Measurements from ENCODE around the gene DSC2. TPM values are rescaled to one million over a fixed set of nuclear protein-coding genes. Genes with fewer than 3 reads are reported as not detected.

DSC2 gene
- total and polyA plus RNA-seq, 2 of the 8 experiments (the other 6 are each of a cell fraction or from before 2014, with no cell fraction given) = 4.6 to 39.7 TPM

- Histone ChIP-seq H3K4me2 (ENCODE audit: insufficient read depth in 1 of 2, low read depth in 2 of 2, low read length in 2 of 2) (peak overlapping the region; percentile 63 to 74), H4K8ac (ENCODE audit: extremely low read depth, insufficient read depth, low read length) (peak overlapping the region; percentile 99; the same call in 1 of the 2 replicates), H3K27ac (ENCODE audit: low read depth, low read length) (peak overlapping the region; percentile 90), H3K56ac (replicated peaks; ENCODE audit: insufficient read length, low read depth, low read length) (peak overlapping the region; percentile 75), H3K9me3 (ENCODE audit: insufficient read depth in 2 of 2, low read depth in 1 of 2, low read length in 1 of 2) (no peaks in the 10 kb centered on the region), H3K4ac (replicated peaks; ENCODE audit: insufficient read length, low read depth, low read length) (no peak overlapping the region), H3K4me1 (replicated peaks in 1 of 4; ENCODE audit: control insufficient read depth in 3 of 4, insufficient read depth in 4 of 4, low read length in 3 of 4) (peaks cover 0 to 10% (median 6%) of the 10 kb centered on the region in 4 experiments; a peak in 5 of 7 replicates), H3K27me3 (replicated peaks in 1 of 4; ENCODE audit: control insufficient read depth in 3 of 4, extremely low read depth in 1 of 4, insufficient read depth in 3 of 4, low read length in 3 of 4) (no peaks in the 10 kb centered on the region), H4K20me1 (replicated peaks in 1 of 2; ENCODE audit: control insufficient read depth in 1 of 2, insufficient read depth in 2 of 2, low read length in 2 of 2) (peaks cover 0 to 2% of the 10 kb centered on the region in 2 experiments), H2BK12ac (ENCODE audit: low read depth, low read length) (peak overlapping the region; percentile 84; the same call in 1 of the 2 replicates), H4K91ac (replicated peaks; ENCODE audit: insufficient read length, low read length) (peak overlapping the region; percentile 97), H3K23ac (ENCODE audit: insufficient read length) (no peak overlapping the region), H2BK15ac (ENCODE audit: low read length) (no peak overlapping the region), H3K23me2 (ENCODE audit: low read depth, low read length) (peaks cover 3% of the 10 kb centered on the region; the same call in 1 of the 2 replicates), H3K9ac (replicated peaks in 1 of 4; ENCODE audit: extremely low read depth in 1 of 4, low read depth in 3 of 4, low read length in 3 of 4) (peak overlapping the region; percentile 80 to 95 (median 82)), H3K14ac (ENCODE audit: insufficient read length) (no peak overlapping the region), H3K79me2 (ENCODE audit: control insufficient read depth in 1 of 2, insufficient read depth in 2 of 2, low read length in 2 of 2) (peaks cover 3 to 41% of the 10 kb centered on the region in 2 experiments; a peak in 3 of 4 replicates), H2BK5ac (ENCODE audit: low read depth, low read length) (peak overlapping the region; percentile 88), H2AFZ (ENCODE audit: low read length) (no peak overlapping the region; the same call in 1 of the 2 replicates), H4K5ac (ENCODE audit: insufficient read length, low read depth, low read length) (peak overlapping the region; percentile 90), H3K79me1 (ENCODE audit: low read depth, low read length) (peaks cover 5% of the 10 kb centered on the region; the same call in 1 of the 2 replicates), H3K18ac (ENCODE audit: extremely low read depth, low read length) (peak overlapping the region; percentile 92), H3K4me3 (ENCODE audit: extremely low read depth in 1 of 4, insufficient read depth in 2 of 4, low read depth in 3 of 4, low read length in 4 of 4) (peak overlapping the region; percentile 76 to 97 (median 84)), H3K36me3 (ENCODE audit: control insufficient read depth in 2 of 4, insufficient read depth in 4 of 4, low read length in 3 of 4) (no peaks in the 10 kb centered on the region), H2AK5ac (ENCODE audit: low read depth, low read length) (no peak overlapping the region), H2BK20ac (ENCODE audit: low read length) (no peak overlapping the region), H2BK120ac (replicated peaks; ENCODE audit: low read depth, low read length) (no peak overlapping the region)
- POLR2A ChIA-PET (ENCODE audit: partially characterized antibody) = interaction anchor here (1.1 to 2.6 kb wide), 7 partner anchors 11 to 396 kb away, joined by 3 to 13 read pairs (median 5); partner anchors contain the start of gene DSG2
- DNase-seq (ENCODE audit: low read depth in 1 of 2, low spot score in 2 of 2) (peak in 1 of 2 experiments; percentile 87), FAIRE-seq (no peak)
- CTCF ChIA-PET (ENCODE audit: partially characterized antibody) = interaction anchor here (0.7 kb wide), 1 partner anchor 9 kb away, joined by 3 read pairs; no protein-coding TSS in a partner anchor
- WGBS, 2 experiments (ENCODE audit: extremely low coverage in 1 of 2, insufficient coverage in 1 of 2, insufficient read length in 1 of 2, insufficient replicate concordance in 2 of 2, low coverage in 1 of 2, low lambda C conversion rate in 2 of 2, missing lambda C conversion rate in 1 of 2) = 1% methylated on average over 32 of the region's 72 CpGs; no CpG with 5 or more reads in 1 of the 2 experiments
- no peak for TF ChIP-seq SP2 (IDR thresholded peaks at IDR 0.05; ENCODE audit: low read length)
- peak; percentile 67 to 70 for TF ChIP-seq POLR2A (IDR thresholded peaks at IDR 0.05; ENCODE audit: control extremely low read depth in 1 of 2, low read depth in 2 of 2, low read length in 2 of 2)
- no peak for TF ChIP-seq TCF12 (IDR thresholded peaks at IDR 0.05; ENCODE audit: low read depth, low read length)
- TF ChIP-seq CTCF (IDR thresholded peaks at IDR 0.05; ENCODE audit: control extremely low read depth in 1 of 3, insufficient read depth in 1 of 3, low read depth in 1 of 3, low read length in 3 of 3) = peak in 2 of 3 experiments; percentile 16 to 23; a peak in 2 of 4 replicates
- TF ChIP-seq HDAC2 (IDR thresholded peaks at IDR 0.05; ENCODE audit: borderline replicate concordance in 1 of 2, low read depth in 2 of 2, low read length in 2 of 2) = 0 out of 4 replicates have a peak, but pooled peaks of 1 of the 2 experiments have one; percentile 5
- no peak for TF ChIP-seq BACH1 (IDR thresholded peaks at IDR 0.05; ENCODE audit: low read length)
- TF ChIP-seq TBP (IDR thresholded peaks at IDR 0.05; ENCODE audit: low read depth, low read length) = no peak
- TF ChIP-seq TEAD4 (IDR thresholded peaks at IDR 0.05; ENCODE audit: low read depth, low read length) = no peak
- no peak for TF ChIP-seq BRCA1 (IDR thresholded peaks at IDR 0.05; ENCODE audit: low read depth, low read length)
Measured at GRCh38 chr18:31101183-31102024, 817 bp downstream of the DSC2 start.

All from H1 (cell line).